GM19455 (cell line): ENCODE data around the gene SEPTIN5.

Experiments
- ATAC-seq: cut with Tn5 transposase; IDR thresholded peaks from one replicate; pipeline ENCODE4 v1.9.1; 2021; ENCODE audit not compliant: unreplicated experiment

SEPTIN5 gene

GRCh38 chr22:19704355-19705015 lies 9.8 kb upstream of the SEPTIN5 start:
- ATAC-seq: no peak

- no peak for ATAC-seq
Measured at GRCh38 chr22:19705181-19705934, 8.9 kb upstream of the SEPTIN5 start.

- no peak for ATAC-seq
Measured at GRCh38 chr22:19706661-19707151, 7.6 kb upstream of the SEPTIN5 start.

GRCh38 chr22:19707347-19708290 lies 6.7 kb upstream of the SEPTIN5 start:
- no peak for ATAC-seq

DNA sequence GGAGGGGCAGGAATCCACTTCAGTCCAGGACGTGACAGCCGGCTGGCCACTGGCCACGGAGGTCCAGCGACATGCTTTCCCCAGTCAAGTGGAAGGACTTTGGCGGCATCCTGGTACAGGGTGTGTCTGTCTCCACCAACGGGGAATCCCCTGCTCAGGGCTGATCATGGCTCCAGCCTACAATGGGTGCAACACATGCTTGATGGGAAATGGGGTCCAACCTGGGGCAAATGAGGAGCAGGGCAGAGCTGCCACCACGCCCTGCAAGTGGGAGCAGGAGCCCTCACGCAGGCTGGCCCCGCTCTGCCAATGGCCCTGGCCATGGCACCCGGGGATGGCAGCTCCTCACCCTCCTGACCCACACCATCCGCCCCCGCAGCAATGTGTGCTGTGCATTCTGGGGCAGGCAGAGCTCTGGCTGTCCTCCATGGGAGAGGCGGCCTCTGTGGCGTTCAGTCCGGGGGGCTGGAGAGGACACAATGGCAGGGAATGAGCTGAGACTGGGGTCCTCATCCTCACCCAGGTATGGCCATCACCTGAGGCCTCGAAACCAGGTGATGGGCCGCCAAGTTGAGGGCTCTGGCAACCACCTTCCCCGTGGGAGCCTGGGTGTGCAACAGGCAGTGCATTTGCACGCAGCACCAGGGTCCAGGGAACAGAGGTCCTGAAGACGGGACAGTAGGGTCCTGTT lies 5.8 kb upstream of the SEPTIN5 start:
- ATAC-seq: no peak

DNA sequence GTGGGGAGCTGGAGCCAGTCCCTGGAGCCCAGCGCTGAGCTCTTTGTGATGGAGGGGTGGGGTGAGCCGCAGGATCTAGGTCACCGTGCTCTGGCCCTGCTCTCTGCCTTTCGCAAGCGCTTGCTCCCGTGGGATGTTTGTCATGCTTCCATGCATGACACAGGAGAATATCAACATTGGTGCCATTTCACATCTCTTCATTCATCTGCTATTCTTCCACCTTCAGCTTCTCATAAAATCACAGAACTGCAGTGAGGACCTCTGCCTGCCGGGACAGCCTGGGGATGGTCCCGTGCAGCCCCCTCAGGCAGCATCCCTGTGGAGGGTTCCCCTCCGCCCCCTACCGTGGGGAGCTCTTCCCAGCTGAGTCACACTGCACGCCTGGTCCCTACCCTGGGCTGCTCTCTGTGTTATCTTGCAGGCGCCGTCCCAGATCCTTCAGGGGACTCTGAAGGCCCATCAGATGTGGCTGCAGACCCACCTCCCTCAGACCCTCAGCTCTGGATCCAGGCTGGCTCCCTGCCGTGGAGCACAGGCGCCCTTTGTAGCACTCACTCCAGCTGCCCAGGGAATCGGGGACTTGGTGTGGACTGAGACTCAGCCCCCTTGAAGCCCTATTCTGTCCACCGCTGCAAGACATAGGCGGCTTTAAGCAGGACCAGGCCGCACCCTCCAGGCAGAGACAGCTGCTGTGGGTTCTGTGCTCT lies 5.1 kb upstream of the SEPTIN5 start:
- ATAC-seq: no peak

DNA sequence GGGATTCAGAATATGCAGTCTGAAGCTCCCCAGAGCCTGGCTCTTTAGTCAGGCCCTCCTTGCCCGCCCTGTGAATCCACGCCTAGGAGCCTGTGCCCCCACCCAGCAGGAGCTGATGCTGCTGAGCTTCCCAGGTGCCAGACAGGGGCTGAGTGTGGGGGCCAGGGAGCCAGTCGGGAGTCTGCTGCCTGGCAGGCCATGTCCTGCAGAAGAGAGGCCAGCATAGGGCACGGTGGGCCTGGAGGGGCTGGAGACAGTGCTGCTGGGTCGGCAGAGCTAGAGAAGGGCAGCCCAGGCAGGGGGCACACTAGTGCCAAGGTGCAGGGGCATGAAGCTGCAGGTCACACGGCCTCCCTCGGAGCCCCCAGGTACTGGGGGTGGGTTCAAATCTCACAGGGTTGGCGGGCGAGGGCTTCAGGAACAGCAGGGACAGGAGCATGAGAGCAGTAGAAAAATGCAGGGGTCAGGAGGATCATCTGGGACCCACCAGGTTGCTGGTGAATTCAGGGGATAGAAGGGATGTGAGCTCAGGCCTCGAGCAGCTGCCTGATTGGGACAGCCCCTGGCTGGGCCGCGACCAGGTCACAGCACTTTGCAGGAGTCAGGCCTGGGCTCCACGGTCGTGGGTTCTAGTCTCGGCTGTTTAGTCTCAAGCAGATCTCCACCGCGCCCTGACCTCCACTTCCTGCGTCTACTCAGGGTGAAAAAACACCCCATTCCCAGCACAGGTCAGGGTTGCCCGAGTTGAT lies 4.1 kb upstream of the SEPTIN5 start:
- ATAC-seq: no peak

DNA sequence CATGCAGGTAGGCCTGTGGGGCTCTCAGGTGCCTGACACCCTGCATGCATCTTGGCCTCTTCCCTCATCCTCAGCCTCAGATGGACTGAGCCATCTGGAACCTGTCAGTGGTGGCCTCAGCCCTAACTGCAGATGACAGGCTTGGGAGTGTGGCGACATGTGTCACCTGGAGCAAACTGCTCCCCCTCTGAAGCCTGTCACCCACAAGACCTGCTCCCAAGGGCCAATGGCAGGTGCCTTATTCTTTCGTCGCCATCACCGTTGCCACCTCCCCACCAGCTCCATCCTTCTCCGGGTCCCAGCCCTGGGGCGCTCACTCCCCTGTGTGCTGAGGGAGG lies 3.6 kb upstream of the SEPTIN5 start:
- no peak for ATAC-seq

DNA sequence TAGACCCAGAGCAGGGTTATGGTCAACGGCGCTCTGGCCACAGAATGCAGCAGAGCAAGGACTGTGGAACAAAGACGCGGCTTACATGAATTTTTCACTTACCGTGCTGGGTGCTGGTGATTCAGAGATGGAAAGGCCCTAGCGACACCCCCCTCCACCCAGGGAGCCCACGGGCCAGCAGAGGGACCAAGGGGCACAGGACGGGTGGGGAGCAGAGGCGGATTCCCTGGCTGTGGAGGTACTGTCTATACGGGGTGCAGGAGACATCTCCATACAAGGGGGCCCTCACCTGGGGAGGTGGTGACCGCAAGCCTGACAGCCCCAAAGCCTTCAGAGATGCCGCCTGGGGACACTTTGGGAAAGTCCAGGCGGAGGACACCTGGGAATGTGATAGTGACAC lies 1.1 kb upstream of the SEPTIN5 start:
- ATAC-seq: no peak

DNA sequence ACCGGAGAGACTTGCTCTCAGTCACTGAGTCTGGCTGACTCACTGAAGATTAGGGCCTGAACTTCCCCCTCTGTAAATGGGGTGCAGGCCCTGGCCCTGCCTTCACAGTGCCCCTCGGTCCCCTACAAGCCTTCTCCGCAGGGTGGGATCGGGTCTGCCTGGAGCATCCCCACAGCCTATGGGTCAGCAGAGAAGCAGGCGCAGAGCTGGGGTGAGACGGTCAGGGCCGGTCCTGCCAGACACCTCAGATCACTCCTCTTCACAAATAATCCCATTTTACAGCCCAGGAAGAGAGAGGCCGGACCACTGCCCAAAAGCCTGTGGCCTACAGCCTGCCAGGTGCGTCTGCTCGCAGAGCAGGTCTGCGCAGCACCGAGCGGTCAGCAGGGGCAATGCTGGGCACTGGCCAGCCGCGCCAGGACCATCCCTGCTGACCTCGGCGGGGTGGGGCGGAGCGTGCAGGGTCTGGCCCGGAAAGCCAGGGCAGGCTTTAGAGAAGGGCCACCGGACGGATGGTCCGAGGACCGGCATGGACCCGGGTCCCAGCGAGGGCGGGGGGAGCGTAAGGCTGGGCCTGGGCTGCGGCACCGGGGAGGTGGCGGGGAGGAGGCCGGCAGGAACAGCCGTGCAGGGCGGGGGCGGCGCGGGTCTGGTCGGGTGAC lies 522 bp upstream of the SEPTIN5 start:
- no peak for ATAC-seq

DNA sequence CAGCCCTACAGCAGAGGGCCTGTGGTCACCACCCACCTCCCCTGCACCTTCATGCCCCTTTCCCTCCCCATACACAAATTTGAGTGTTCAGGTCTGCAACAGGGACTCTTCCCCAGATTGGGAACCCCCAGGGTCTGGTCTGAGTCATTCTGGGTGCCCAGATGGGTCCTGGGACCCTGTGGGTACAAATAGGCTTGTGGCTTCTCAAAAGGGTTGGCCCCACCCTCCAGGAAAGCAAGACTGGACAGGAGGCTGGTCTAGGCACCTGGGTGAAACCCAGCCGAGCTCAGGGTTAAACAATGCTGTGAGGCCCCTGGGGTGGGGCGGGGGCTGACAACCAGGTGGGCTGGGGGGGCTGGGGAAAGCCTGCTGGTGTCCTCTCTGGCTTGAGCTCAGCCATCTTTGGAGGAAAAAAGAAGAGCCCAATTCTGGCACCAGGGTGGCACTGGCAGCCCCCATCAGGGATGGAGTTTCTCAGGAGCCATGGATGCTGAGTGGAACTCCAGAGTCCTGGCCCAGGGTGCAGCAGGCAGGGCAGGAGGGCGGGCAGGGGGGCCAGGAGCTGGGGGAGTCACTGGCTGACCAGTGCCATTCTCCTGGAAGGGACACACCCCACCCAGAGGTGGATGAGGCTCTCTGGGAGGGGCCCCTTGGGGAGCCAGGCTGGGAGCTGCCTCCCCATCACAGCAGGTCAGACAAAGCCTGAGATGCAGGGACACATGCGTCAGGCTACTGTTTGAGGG lies 1.1 kb downstream of the SEPTIN5 start:
- ATAC-seq: no peak

DNA sequence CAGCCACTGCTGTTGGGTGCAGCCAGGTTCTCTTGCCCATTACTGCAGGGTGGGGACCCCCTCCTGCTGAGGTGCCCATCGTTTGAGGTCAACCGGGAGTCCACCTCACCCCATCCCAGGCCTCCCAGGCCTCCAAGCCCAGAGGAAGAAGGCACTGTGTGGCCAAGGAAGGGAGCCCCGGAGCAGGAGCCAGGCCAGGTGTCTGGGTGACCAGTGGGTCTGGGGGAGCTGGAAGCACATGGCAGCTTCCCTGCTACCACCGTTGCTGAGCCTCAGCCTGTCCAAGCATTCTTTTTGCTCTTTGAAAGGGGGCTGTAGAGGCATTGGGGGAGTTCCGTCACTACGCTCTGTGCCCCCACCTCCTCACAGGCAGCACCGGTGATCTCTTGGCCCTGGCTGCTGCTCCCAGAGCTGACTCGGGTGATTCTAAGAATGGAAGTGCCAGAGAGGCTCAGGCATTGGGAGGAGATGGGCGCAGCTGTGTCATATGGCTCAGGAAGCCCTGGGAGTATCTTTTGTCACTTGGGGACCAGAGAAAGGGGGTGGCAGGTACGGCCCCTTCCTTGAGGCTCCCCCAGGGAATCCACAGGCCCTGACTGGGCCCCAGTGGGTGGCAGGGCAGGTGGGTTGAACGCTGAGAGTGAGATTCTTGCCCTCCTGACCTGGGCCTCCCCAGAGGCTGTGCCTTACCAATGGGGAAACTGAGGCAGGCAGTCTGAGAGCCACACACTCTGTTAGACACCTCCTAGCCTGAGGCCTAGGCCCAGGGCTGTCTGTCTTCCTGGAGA lies 1.9 kb downstream of the SEPTIN5 start:
- ATAC-seq: no peak

DNA sequence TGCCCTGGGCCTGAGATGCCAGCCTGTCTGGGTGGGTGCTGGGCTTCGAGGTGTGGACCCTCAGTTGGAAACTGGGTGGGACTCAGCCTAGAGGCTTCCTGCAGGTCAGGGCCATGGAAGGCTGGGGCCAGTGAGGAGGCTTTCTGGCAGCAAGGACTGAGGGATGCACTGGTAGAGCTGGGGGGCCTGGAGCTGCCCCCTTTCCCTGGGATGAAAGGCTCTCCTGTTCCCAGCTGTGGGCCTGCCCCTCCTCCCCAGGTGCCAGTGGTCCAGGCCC lies 2.5 kb downstream of the SEPTIN5 start:
- no peak for ATAC-seq

DNA sequence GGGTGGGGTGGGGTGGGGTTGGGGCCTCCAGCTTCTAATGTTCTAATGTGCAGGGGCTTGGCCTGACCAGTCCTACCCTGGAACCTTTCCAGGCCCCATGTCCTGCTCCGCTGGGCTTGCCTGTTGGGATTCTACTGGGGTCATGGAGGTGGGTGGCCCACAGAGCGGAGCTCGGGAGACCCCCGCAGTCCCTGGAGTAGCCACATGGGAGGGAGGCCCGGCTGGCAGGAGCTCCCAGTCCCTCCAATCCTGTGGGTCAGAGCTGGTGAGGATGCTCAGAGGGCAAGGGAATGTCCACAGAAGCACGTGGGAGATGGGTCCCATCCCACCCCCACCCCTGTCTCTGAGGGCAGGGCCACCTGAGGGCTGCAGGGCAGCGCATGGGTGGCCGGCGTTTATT lies 2.9 kb downstream of the SEPTIN5 start:
- no peak for ATAC-seq

- no peak for ATAC-seq
Measured at GRCh38 chr22:19717691-19718455, 3.6 kb downstream of the SEPTIN5 start.

DNA sequence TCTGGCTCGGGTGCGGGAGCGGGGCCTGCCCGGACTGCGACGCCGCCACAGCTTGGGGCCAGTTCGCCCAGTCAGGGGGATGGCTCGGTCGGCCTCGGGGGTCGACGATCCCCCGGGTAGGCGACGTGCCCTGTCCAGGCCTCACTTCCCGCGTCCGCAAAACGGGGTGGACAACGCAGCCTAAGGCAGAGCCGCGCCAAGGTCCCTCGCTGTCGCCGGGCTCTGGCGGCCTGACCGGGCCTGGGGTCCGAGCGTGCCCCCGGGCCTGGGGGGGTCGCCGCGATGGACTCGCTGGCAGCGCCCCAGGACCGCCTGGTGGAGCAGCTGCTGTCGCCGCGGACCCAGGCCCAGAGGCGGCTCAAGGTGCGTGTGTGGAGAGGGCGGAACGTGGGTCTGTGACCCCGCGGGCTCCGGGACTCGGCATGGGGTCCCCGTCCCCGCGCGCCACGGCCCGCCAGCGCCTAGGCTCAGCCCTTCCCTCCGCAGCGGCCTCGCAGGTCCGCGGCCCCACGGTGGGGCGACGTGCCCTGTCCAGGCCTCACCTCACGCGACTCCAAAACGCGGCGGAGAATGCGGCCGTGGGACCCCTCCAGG lies 4.2 kb downstream of the SEPTIN5 start:
- no peak for ATAC-seq

- ATAC-seq: no peak
Measured at GRCh38 chr22:19719050-19719482, 4.8 kb downstream of the SEPTIN5 start.
